ENCODE data around the gene ITGB6.

ITGB6 gene

GRCh38 chr2:160242893-160243564 is 43.0 kb upstream of the ITGB6 start:
- no peak overlapping the region for H3K27ac ChIP-seq

GRCh38 chr2:160241251-160242137 is 41.4 kb upstream of the ITGB6 start:
- Histone ChIP-seq H3K27ac (no peak overlapping the region), H3K36me3 (no peaks in the 10 kb centered on the region), H3K27me3 (peaks cover 7% of the 10 kb centered on the region), H3K9me3 (no peaks in the 10 kb centered on the region), H3K4me1 (ENCODE audit: control insufficient read depth in 1 of 2, insufficient read depth in 1 of 2, low read depth in 1 of 2, low read length in 1 of 2) (no peaks in the 10 kb centered on the region), H3K4me3 (ENCODE audit: low read depth in 1 of 2, low read length in 1 of 2) (no peak overlapping the region)
- no peak for TF ChIP-seq CTCF (IDR thresholded peaks at IDR 0.05)

More at GRCh38 chr2:160242893-160243564, 43.0 kb upstream of the ITGB6 start:
- TF ChIP-seq CTCF (IDR thresholded peaks at IDR 0.05) = no peak
- no peak overlapping the region for H3K4me3 ChIP-seq (ENCODE audit: low read depth in 1 of 2, low read length in 1 of 2)
- no peaks in the 10 kb centered on the region for H3K9me3 ChIP-seq
- no peaks in the 10 kb centered on the region for H3K4me1 ChIP-seq (ENCODE audit: control insufficient read depth in 1 of 2, insufficient read depth in 1 of 2, low read depth in 1 of 2, low read length in 1 of 2)
- H3K36me3 ChIP-seq = no peaks in the 10 kb centered on the region
- H3K27me3 ChIP-seq = no peaks in the 10 kb centered on the region

GRCh38 chr2:160239436-160239835 is 39.4 kb upstream of the ITGB6 start:
- TF ChIP-seq CTCF (IDR thresholded peaks at IDR 0.05) = no peak
- Histone ChIP-seq H3K27me3 (peaks cover 7% of the 10 kb centered on the region), H3K4me3 (ENCODE audit: low read depth in 1 of 2, low read length in 1 of 2) (no peak overlapping the region), H3K36me3 (no peaks in the 10 kb centered on the region), H3K27ac (no peak overlapping the region), H3K9me3 (no peaks in the 10 kb centered on the region), H3K4me1 (ENCODE audit: control insufficient read depth in 1 of 2, insufficient read depth in 1 of 2, low read depth in 1 of 2, low read length in 1 of 2) (no peaks in the 10 kb centered on the region)

- peaks cover 7% of the 10 kb centered on the region for H3K27me3 ChIP-seq
- no peak overlapping the region for H3K27ac ChIP-seq
- H3K4me1 ChIP-seq (ENCODE audit: control insufficient read depth in 1 of 2, insufficient read depth in 1 of 2, low read depth in 1 of 2, low read length in 1 of 2) = no peaks in the 10 kb centered on the region
- no peak overlapping the region for H3K4me3 ChIP-seq (ENCODE audit: low read depth in 1 of 2, low read length in 1 of 2)
- H3K9me3 ChIP-seq = no peaks in the 10 kb centered on the region
- no peak for TF ChIP-seq CTCF (IDR thresholded peaks at IDR 0.05)
- no peaks in the 10 kb centered on the region for H3K36me3 ChIP-seq
These were observed 38.3 kb upstream of the ITGB6 start for GRCh38 chr2:160238392-160238791.

GRCh38 chr2:160232905-160233475 is 32.9 kb upstream of the ITGB6 start:
- Histone ChIP-seq H3K36me3 (no peaks in the 10 kb centered on the region), H3K4me3 (ENCODE audit: low read depth in 1 of 2, low read length in 1 of 2) (no peak overlapping the region), H3K27me3 (peaks cover 7% of the 10 kb centered on the region), H3K9me3 (no peaks in the 10 kb centered on the region), H3K27ac (no peak overlapping the region), H3K4me1 (ENCODE audit: control insufficient read depth in 1 of 2, insufficient read depth in 1 of 2, low read depth in 1 of 2, low read length in 1 of 2) (no peaks in the 10 kb centered on the region)
- TF ChIP-seq CTCF (IDR thresholded peaks at IDR 0.05) = no peak

Measured in neutrophil (primary cell).